ENCODE results near the gene ETNK1.
"Not testable (repeated sequence)": the region's sequence is repeated elsewhere in the genome, so short reads cannot be mapped to it uniquely, and the experiment has no call there.

ETNK1 gene

GRCh38 chr12:22593864-22594263 is 31.1 kb upstream of the ETNK1 start:
- no peak for TF ChIP-seq CTCF (IDR thresholded peaks at IDR 0.05; ENCODE audit: control extremely low read depth, extremely low read depth, low read depth, missing control alignments)
- ChIA-PET POLR2A (no interaction called here), CTCF (interaction anchor here (0.8 to 1.6 kb wide), 2 partner anchors 14 to 18 kb away, joined by 3 to 5 read pairs; no protein-coding TSS in a partner anchor)
- no peak for DNase-seq (ENCODE audit: extremely low spot score)

- CTCF ChIA-PET; DNase-seq (ENCODE audit: extremely low spot score); POLR2A ChIA-PET: not testable (repeated sequence)
Observed at GRCh38 chr12:22597539-22597938, 27.4 kb upstream of the ETNK1 start.

GRCh38 chr12:22598141-22598762 is 26.7 kb upstream of the ETNK1 start:
- CTCF ChIA-PET = no interaction called here

GRCh38 chr12:22598763-22599161 is 26.2 kb upstream of the ETNK1 start:
- POLR2A ChIA-PET = no interaction called here
- no peak for DNase-seq (ENCODE audit: extremely low spot score)
- no peak for TF ChIP-seq CTCF (IDR thresholded peaks at IDR 0.05; ENCODE audit: control extremely low read depth, extremely low read depth, low read depth, missing control alignments)
- CTCF ChIA-PET = no interaction called here

More at GRCh38 chr12:22598141-22598762, 26.7 kb upstream of the ETNK1 start:
- no peak for TF ChIP-seq CTCF (IDR thresholded peaks at IDR 0.05; ENCODE audit: control extremely low read depth, extremely low read depth, low read depth, missing control alignments)
- no peak for DNase-seq (ENCODE audit: extremely low spot score)
- POLR2A ChIA-PET = no interaction called here

GRCh38 chr12:22600181-22600580 is 24.8 kb upstream of the ETNK1 start:
- POLR2A ChIA-PET = no interaction called here
- no peak for DNase-seq (ENCODE audit: extremely low spot score)
- TF ChIP-seq CTCF (IDR thresholded peaks at IDR 0.05; ENCODE audit: control extremely low read depth, extremely low read depth, low read depth, missing control alignments) = no peak
- CTCF ChIA-PET = interaction anchor here (0.9 to 1.2 kb wide), 2 partner anchors 16 to 17 kb away, joined by 3 read pairs; no protein-coding TSS in a partner anchor

GRCh38 chr12:22609501-22609900 is 15.5 kb upstream of the ETNK1 start:
- TF ChIP-seq CTCF (IDR thresholded peaks at IDR 0.05; ENCODE audit: control extremely low read depth, extremely low read depth, low read depth, missing control alignments) = no peak
- CTCF ChIA-PET = no interaction called here
- no peak for DNase-seq (ENCODE audit: extremely low spot score)
- POLR2A ChIA-PET = no interaction called here

GRCh38 chr12:22610131-22610530 is 14.8 kb upstream of the ETNK1 start:
- no peak for TF ChIP-seq CTCF (IDR thresholded peaks at IDR 0.05; ENCODE audit: control extremely low read depth, extremely low read depth, low read depth, missing control alignments)
- ChIA-PET CTCF (no interaction called here), POLR2A (no interaction called here)
- no peak for DNase-seq (ENCODE audit: extremely low spot score)

- CTCF ChIA-PET; DNase-seq (ENCODE audit: extremely low spot score); POLR2A ChIA-PET: not testable (repeated sequence)
Observed at GRCh38 chr12:22612822-22613221, 12.1 kb upstream of the ETNK1 start.
